Right atrium auricular region (tissue), 2 donors: ENCODE measurements around the gene SSC5D. TPM values are rescaled to one million over a fixed set of nuclear protein-coding genes. Genes with fewer than 3 reads are reported as not detected.

Experiments used
- DNase-seq: peaks from one replicate; pipeline ENCODE4 v3.0.0-alpha.2; 2019; ENCODE audit warnings: low spot score
- H3K27ac ChIP-seq, 2 donors: fragments of 200-600 bp; sonication (generic); 1 replicate in 1 of 2; 2 replicates in 1 of 2; pipeline ENCODE4 v1.5.1; 2016 to 2019
- H3K27me3 ChIP-seq, 2 donors: fragments of 200-600 bp; sonication (generic); one replicate each; pipeline versions ENCODE4 v1.5.1 to v1.6.0; 2017 to 2019
- H3K36me3 ChIP-seq: fragments of 200-600 bp; sonication (generic); one replicate; pipeline ENCODE4 v1.5.1; 2016
- H3K4me1 ChIP-seq, 2 donors: fragments of 200-600 bp; sonication (generic); one replicate each; pipeline versions ENCODE4 v1.5.1 to v1.6.0; 2017 to 2019
- H3K4me3 ChIP-seq, 2 donors: fragments of 200-600 bp; sonication (generic); 1 replicate in 1 of 2; 2 replicates in 1 of 2; pipeline ENCODE4 v1.5.1; 2017 to 2019; ENCODE audit warnings: mild to moderate bottlenecking in 1 of 2, moderate library complexity in 1 of 2
- H3K9me3 ChIP-seq, 2 donors: fragments of 200-600 bp; sonication (generic); one replicate each; pipeline ENCODE4 v1.5.1; 2019
- total RNA-seq, 2 donors: library from RNA; depleted of rRNA; stranded (reverse); fragments of >200 nt; gene quantifications; one replicate each; pipeline ENCODE4 v1.1.0, GENCODE V29; 2016
- TF ChIP-seq, protein P1 (sequence below), 2 donors: fragments of 200-600 bp; sonication (generic); IDR thresholded peaks; one replicate each; pipeline ENCODE4 v1.5.1; 2019; ENCODE audit warnings: antibody characterized with exemption in 2 of 2

Gene SSC5D
- total RNA-seq, 2 donors from 2014 or later: 3.3 to 6.7 TPM

DNA sequence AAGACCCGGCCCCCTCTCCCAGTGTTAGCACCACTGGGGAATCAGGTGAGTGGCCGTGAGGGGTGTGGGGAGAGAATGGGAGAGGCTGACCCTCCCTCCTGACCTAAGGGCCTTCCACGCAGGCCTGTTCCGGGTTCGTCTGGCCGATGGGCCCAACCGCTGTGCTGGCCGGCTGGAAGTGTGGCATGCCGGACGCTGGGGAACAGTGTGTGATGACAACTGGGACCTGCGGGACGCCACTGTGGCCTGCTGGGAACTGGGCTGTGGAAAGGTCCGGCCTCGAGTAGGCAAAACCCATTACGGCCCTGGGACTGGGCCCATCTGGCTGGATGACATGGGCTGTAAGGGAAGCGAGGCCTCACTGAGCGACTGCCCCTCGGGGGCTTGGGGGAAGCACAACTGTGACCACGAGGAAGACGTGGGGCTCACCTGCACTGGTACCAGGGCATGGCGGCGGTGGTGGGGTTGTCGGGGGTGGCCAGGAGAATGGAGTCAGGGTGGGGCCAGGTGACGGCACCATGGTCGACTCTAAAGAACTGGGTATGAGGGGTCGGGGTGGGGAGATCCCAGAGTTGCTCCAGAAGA, 12.2 kb downstream of the SSC5D start:
- TF ChIP-seq, protein P1, sequence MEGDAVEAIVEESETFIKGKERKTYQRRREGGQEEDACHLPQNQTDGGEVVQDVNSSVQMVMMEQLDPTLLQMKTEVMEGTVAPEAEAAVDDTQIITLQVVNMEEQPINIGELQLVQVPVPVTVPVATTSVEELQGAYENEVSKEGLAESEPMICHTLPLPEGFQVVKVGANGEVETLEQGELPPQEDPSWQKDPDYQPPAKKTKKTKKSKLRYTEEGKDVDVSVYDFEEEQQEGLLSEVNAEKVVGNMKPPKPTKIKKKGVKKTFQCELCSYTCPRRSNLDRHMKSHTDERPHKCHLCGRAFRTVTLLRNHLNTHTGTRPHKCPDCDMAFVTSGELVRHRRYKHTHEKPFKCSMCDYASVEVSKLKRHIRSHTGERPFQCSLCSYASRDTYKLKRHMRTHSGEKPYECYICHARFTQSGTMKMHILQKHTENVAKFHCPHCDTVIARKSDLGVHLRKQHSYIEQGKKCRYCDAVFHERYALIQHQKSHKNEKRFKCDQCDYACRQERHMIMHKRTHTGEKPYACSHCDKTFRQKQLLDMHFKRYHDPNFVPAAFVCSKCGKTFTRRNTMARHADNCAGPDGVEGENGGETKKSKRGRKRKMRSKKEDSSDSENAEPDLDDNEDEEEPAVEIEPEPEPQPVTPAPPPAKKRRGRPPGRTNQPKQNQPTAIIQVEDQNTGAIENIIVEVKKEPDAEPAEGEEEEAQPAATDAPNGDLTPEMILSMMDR (IDR thresholded peaks at IDR 0.05): no peak
- DNase-seq: no peak

DNA sequence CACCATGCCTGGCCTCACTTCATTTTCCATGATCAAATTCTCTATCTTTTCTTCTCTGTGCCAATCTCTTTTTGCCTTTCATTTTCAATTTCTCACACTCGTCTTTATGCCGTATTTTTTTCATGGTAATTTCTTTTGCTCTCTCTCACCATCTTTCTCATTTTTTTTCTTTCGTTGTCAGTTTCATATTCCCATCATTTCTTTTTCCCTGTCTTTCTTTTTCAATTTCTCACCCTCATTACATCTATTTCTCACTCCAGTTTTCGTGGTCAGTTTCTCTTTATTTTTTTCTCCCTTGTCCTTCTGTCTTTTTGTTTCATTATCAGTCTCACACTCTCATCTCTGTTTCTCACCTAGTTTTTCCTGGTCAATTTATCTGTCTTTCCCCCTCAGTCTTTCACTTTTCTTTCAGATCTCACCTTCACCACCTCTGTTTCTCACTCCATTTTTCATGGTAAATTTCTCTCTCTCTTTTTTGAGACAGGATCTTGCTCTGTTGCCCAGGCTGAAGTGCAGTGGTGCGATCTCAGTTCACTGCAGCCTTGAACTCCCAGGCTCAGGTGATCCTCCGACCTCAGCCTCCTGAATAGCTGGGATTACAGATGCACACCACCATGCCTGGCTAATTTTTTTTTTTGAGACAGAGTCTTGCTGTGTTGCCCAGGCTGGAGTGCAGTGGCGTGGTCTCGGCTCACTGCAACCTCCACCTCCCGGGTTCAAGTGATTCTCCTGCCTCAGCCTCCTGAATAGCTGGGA, 14.1 kb downstream of the SSC5D start:
- Histone ChIP-seq H3K4me1 (peaks cover 0 to 10% of the 10 kb centered on the region in 2 donors), H3K36me3 (no peaks in the 10 kb centered on the region), H3K27ac (no peak overlapping the region), H3K4me3 (no peak overlapping the region), H3K27me3 (no peaks in the 10 kb centered on the region), H3K9me3 (no peaks in the 10 kb centered on the region)
- TF ChIP-seq, protein P1 (IDR thresholded peaks at IDR 0.05): no peak
- DNase-seq: no peak

More for the DNA sequence above, 12.2 kb downstream of the SSC5D start:
- Histone ChIP-seq H3K36me3 (no peaks in the 10 kb centered on the region), H3K4me3 (no peak overlapping the region), H3K27ac (no peak overlapping the region), H3K4me1 (peaks cover 0 to 10% of the 10 kb centered on the region in 2 donors), H3K9me3 (no peaks in the 10 kb centered on the region), H3K27me3 (no peaks in the 10 kb centered on the region)

DNA sequence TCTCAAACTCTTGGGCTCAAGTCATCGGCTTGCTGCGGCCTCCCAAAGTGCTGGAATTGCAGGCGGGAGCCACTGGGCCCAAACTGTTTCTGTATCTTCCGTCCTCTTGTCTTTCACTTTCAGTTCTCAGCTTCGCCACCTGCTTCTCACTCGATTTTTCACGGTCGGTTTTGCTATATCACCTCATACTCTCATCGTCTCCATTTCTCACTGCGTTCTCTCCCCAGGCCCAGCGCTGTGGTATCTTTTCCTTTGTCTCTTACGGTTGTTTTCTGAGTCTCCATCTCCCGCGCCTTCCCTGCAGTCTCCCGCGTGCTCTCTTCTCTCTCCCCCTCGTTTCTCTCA, 14.9 kb downstream of the SSC5D start:
- no peak for DNase-seq
- no peak overlapping the region for H3K27ac ChIP-seq
- no peaks in the 10 kb centered on the region for H3K27me3 ChIP-seq
- H3K9me3 ChIP-seq: no peaks in the 10 kb centered on the region
- H3K4me3 ChIP-seq: no peak overlapping the region
- peaks cover 0 to 10% of the 10 kb centered on the region in 2 donors for H3K4me1 ChIP-seq
- TF ChIP-seq, protein P1 (IDR thresholded peaks at IDR 0.05): no peak
- H3K36me3 ChIP-seq: no peaks in the 10 kb centered on the region

DNA sequence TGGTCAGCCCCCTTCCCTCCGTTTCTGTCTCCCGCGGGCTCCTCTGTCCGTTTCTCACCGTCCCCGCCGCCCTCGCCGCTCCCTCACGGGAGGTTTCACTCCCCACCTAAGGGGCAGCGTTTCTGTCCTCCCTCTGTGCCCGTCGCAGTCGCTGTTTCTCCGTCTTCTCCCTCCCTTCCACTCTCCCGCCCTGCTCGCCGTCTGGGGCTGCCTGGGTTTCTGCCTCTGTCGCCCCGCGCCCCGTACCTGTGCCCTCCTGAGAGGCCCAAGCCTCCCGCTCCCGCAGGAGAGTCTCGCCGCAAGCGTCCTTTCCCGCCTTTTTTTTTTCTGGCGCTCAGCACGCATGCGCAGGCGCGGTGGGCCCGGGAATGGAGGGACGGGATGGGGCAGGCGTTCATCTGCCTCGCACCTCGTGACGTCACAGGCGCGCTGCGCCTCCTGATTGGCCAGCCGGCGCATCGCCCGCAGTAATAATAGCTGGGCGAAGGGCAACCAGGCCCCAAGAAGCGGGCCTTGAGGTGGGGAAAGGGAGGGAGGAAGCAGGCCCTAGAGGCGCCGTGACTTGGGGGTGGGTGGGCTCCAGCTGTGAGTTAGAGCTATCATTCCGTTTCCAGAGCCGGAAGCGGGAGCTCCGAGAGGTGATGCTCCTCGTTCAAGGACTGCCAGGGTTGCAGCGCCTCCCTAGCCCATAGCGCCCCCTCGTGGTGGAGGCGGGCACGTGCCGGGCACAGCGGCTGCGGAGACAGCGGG, 15.4 kb downstream of the SSC5D start:
- Histone ChIP-seq H3K36me3 (no peaks in the 10 kb centered on the region), H3K27ac (peak overlapping the region; percentile 75), H3K9me3 (no peaks in the 10 kb centered on the region), H3K4me3 (peak overlapping the region; percentile 41 to 53), H3K4me1 (peaks cover 0 to 10% of the 10 kb centered on the region in 2 donors), H3K27me3 (no peaks in the 10 kb centered on the region)
- TF ChIP-seq, protein P1 (IDR thresholded peaks at IDR 0.05): peak; percentile 98 to 100
- peak; percentile 93 for DNase-seq

DNA sequence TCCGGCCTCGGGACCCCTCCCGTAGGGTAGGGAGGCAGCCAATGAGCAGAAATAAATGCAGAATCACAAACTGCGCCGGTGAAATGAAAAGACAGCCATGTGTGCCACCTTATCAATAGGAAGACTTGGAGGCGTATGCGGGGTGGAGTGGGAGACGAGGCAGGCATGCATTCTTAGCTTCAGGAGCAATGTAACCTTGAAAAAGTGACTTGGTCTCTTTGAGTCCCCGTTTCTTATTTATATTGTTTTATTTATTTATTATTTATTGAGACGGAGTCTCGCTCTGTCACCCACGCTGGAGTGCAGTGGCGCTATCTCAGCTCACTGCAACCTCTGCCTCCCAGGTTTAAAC, 16.0 kb downstream of the SSC5D start:
- DNase-seq: no peak
- H3K4me1 ChIP-seq: peaks cover 0 to 10% of the 10 kb centered on the region in 2 donors
- H3K4me3 ChIP-seq: peak overlapping the region in 1 of 2 donors; percentile 53
- H3K9me3 ChIP-seq: no peaks in the 10 kb centered on the region
- H3K36me3 ChIP-seq: no peaks in the 10 kb centered on the region
- peak overlapping the region; percentile 75 for H3K27ac ChIP-seq
- TF ChIP-seq, protein P1 (IDR thresholded peaks at IDR 0.05): peak in 1 of 2 donors; percentile 5
- H3K27me3 ChIP-seq: no peaks in the 10 kb centered on the region
